NCI-H69 (cell line): ENCODE results near the gene SPPL2B.
"Not testable (repeated sequence)": the region's sequence is repeated elsewhere in the genome, so short reads cannot be mapped to it uniquely, and the experiment has no call there.

Source experiments
- DNase-seq: peaks from one replicate; lab custom pipeline; 2025; lab: John Stamatoyannopoulos, UW

SPPL2B gene

GRCh38 chr19:2328401-2329148 is at the start of gene SPPL2B, which contains the start of gene LSM7:
Gene SPPL2B, plus strand, starts transcription at chr19:2328684. Its CDS starts 26 bp downstream, at chr19:2328710.
Gene LSM7, minus strand, starts transcription at chr19:2328586. Its CDS starts 20 bp downstream, at chr19:2328566.
- peak; percentile 95 for DNase-seq

GRCh38 chr19:2280633-2281264 is 47.7 kb upstream of the SPPL2B start:
- no peak for DNase-seq

GRCh38 chr19:2281265-2282061 is 47.0 kb upstream of the SPPL2B start:
- DNase-seq = not testable (repeated sequence)

GRCh38 chr19:2282062-2282861 is 46.2 kb upstream of the SPPL2B start, which contains the start of gene PEAK3:
Gene PEAK3, minus strand, starts transcription at chr19:2282175. Its CDS starts 1,244 bp downstream, at chr19:2280931.
- peak; percentile 66 for DNase-seq

GRCh38 chr19:2282862-2283237 is 45.6 kb upstream of the SPPL2B start:
- no peak for DNase-seq

- no peak for DNase-seq
These were observed 44.5 kb upstream of the SPPL2B start for GRCh38 chr19:2283835-2284507.

- no peak for DNase-seq
These were observed 41.9 kb upstream of the SPPL2B start for GRCh38 chr19:2286402-2287140.

GRCh38 chr19:2287585-2288337 is 40.7 kb upstream of the SPPL2B start:
- DNase-seq = no peak

GRCh38 chr19:2288338-2288817 is 40.1 kb upstream of the SPPL2B start:
- no peak for DNase-seq

GRCh38 chr19:2288818-2289713 is 39.4 kb upstream of the SPPL2B start:
- no peak for DNase-seq

- DNase-seq = peak; percentile 62
These were observed 38.6 kb upstream of the SPPL2B start for GRCh38 chr19:2289714-2290435.

GRCh38 chr19:2290441-2291184 is 37.9 kb upstream of the SPPL2B start:
- DNase-seq = peak; percentile 90

- peak; percentile 90 for DNase-seq
These were observed 37.2 kb upstream of the SPPL2B start for GRCh38 chr19:2291185-2291751.

GRCh38 chr19:2294687-2295335 is 33.7 kb upstream of the SPPL2B start:
- peak; percentile 58 for DNase-seq

- DNase-seq = no peak
These were observed 32.3 kb upstream of the SPPL2B start for GRCh38 chr19:2296141-2296540.

GRCh38 chr19:2300533-2300932 is 28.0 kb upstream of the SPPL2B start:
- DNase-seq = no peak
